NCI-H526 (cell line): ENCODE measurements around the gene GCSAM.
"Not testable (repeated sequence)": the region's sequence is repeated elsewhere in the genome, so short reads cannot be mapped to it uniquely, and the experiment has no call there.

Source experiments
- DNase-seq, 2 experiments: peaks; one replicate each; lab custom pipeline; 2025; lab: John Stamatoyannopoulos, UW

GCSAM gene

DNA sequence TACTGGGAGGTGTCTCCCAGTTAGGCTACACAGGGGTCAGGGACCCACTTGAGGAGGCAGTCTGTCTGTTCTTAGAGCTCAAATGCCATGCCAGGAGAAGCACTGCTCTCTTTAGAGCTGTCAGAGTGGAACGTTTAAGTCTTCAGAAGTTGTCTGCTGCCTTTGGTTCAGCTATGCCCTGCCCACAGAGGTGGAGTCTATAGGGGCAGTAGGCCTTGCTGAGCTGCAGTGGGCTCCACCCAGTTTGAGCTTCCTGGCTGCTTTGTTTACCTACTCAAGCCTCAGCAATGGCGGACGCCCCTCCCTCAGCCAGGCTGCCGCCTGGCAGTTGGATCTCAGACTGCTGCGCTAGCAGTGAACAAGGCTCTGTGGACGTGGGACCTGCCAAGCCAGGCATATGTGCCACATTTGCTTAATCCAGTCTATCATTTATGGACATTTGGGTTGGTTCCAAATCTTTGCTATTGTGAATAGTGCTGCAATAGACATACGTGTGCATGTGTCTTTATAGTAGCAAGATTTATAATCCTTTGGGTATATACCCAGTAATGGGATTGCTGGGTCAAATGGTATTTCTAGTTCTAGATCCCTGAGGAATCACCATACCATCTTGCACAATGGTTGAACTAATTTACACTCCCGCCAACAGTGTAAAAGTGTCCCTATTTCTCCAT is 60.5 kb downstream of the GCSAM start:
- DNase-seq = not testable (repeated sequence)
